ENCODE results near the gene FILIP1. TPM values are rescaled to one million over a fixed set of nuclear protein-coding genes. Genes with fewer than 3 reads are reported as not detected.

Gene FILIP1
- total RNA-seq, 1 donor = under 0.01 TPM

DNA sequence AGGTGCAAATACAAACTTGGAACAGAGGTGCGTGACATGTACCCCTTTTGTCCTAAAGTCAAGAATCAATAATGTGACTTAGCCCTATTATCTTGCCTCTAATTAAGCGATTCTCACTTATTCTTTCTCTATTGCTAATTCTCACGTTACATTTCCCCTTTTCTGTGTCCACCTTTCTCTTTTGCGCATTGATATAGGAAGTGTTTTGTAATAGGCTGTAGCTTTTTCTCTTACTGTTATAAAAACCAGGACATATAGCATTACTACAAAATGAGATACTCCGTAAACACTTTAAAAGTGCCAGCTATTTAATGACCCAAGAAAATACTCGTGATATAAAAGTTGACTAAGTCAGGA is 208.3 kb downstream of the FILIP1 start:
- peak overlapping the region; percentile 93 for H2AFZ ChIP-seq (ENCODE audit: low read length)
- H3K27ac ChIP-seq (ENCODE audit: low read depth, low read length) = peak overlapping the region; percentile 92
- H3K4me2 ChIP-seq (ENCODE audit: insufficient read depth, low read length) = peak overlapping the region; percentile 93
- H3K4me1 ChIP-seq (ENCODE audit: insufficient read depth, low read length) = peaks cover 28% of the 10 kb centered on the region
- peak; percentile 58 for DNase-seq (ENCODE audit: insufficient read length, low spot score, missing footprints)
- H4K20me1 ChIP-seq (ENCODE audit: insufficient read depth, low read length) = peaks cover 28% of the 10 kb centered on the region
- no peaks in the 10 kb centered on the region for H3K9me3 ChIP-seq (ENCODE audit: low read depth, low read length)
- TF ChIP-seq, protein P1, sequence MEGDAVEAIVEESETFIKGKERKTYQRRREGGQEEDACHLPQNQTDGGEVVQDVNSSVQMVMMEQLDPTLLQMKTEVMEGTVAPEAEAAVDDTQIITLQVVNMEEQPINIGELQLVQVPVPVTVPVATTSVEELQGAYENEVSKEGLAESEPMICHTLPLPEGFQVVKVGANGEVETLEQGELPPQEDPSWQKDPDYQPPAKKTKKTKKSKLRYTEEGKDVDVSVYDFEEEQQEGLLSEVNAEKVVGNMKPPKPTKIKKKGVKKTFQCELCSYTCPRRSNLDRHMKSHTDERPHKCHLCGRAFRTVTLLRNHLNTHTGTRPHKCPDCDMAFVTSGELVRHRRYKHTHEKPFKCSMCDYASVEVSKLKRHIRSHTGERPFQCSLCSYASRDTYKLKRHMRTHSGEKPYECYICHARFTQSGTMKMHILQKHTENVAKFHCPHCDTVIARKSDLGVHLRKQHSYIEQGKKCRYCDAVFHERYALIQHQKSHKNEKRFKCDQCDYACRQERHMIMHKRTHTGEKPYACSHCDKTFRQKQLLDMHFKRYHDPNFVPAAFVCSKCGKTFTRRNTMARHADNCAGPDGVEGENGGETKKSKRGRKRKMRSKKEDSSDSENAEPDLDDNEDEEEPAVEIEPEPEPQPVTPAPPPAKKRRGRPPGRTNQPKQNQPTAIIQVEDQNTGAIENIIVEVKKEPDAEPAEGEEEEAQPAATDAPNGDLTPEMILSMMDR (IDR thresholded peaks at IDR 0.05; ENCODE audit: extremely low read depth, low read depth, low read length) = no peak
- H3K4me3 ChIP-seq (ENCODE audit: insufficient read depth, low read length) = peak overlapping the region; percentile 99
- no peaks in the 10 kb centered on the region for H3K27me3 ChIP-seq (ENCODE audit: insufficient read depth, low read length)
- H3K79me2 ChIP-seq (ENCODE audit: insufficient read depth, low read length) = peaks cover 50% of the 10 kb centered on the region
- H3K36me3 ChIP-seq (ENCODE audit: insufficient read depth, low read length) = no peaks in the 10 kb centered on the region

- peak within 1 kb of the TSS; percentile 93 for H2AFZ ChIP-seq (ENCODE audit: low read length)
- H3K27ac ChIP-seq (ENCODE audit: low read depth, low read length) = peak within 1 kb of the TSS; percentile 92
- peak; percentile 94 for DNase-seq (ENCODE audit: insufficient read length, low spot score, missing footprints)
- H3K36me3 ChIP-seq (ENCODE audit: insufficient read depth, low read length) = no peaks in the 10 kb centered on the region
- TF ChIP-seq, protein P1 (IDR thresholded peaks at IDR 0.05; ENCODE audit: extremely low read depth, low read depth, low read length) = no peak
- H3K4me3 ChIP-seq (ENCODE audit: insufficient read depth, low read length) = peak within 1 kb of the TSS; percentile 99
- peaks cover 33% of the 10 kb centered on the region for H3K4me1 ChIP-seq (ENCODE audit: insufficient read depth, low read length)
- H3K27me3 ChIP-seq (ENCODE audit: insufficient read depth, low read length) = no peaks in the 10 kb centered on the region
- peak within 1 kb of the TSS; percentile 93 for H3K4me2 ChIP-seq (ENCODE audit: insufficient read depth, low read length)
- peaks cover 28% of the 10 kb centered on the region for H4K20me1 ChIP-seq (ENCODE audit: insufficient read depth, low read length)
- peaks cover 55% of the 10 kb centered on the region for H3K79me2 ChIP-seq (ENCODE audit: insufficient read depth, low read length)
- no peaks in the 10 kb centered on the region for H3K9me3 ChIP-seq (ENCODE audit: low read depth, low read length)
These were observed 208.8 kb downstream of the FILIP1 start, which contains the start of gene TMEM30A for GRCh38 chr6:75284632-75285282. Gene TMEM30A, minus strand, starts transcription at chr6:75284792. Its CDS starts 154 bp downstream, at chr6:75284638.

- Histone ChIP-seq H3K9me3 (ENCODE audit: low read depth, low read length) (no peaks in the 10 kb centered on the region), H4K20me1 (ENCODE audit: insufficient read depth, low read length) (peaks cover 35% of the 10 kb centered on the region), H3K4me3 (ENCODE audit: insufficient read depth, low read length) (peak overlapping the region; percentile 99), H3K27me3 (ENCODE audit: insufficient read depth, low read length) (no peaks in the 10 kb centered on the region), H2AFZ (ENCODE audit: low read length) (peak overlapping the region; percentile 93), H3K27ac (ENCODE audit: low read depth, low read length) (peak overlapping the region; percentile 92), H3K4me2 (ENCODE audit: insufficient read depth, low read length) (peak overlapping the region; percentile 83), H3K36me3 (ENCODE audit: insufficient read depth, low read length) (no peaks in the 10 kb centered on the region), H3K4me1 (ENCODE audit: insufficient read depth, low read length) (peaks cover 37% of the 10 kb centered on the region), H3K79me2 (ENCODE audit: insufficient read depth, low read length) (peaks cover 62% of the 10 kb centered on the region)
- peak; percentile 15 for DNase-seq (ENCODE audit: insufficient read length, low spot score, missing footprints)
- TF ChIP-seq, protein P1 (IDR thresholded peaks at IDR 0.05; ENCODE audit: extremely low read depth, low read depth, low read length) = no peak
These were observed 209.5 kb downstream of the FILIP1 start for GRCh38 chr6:75283907-75284631.

DNA sequence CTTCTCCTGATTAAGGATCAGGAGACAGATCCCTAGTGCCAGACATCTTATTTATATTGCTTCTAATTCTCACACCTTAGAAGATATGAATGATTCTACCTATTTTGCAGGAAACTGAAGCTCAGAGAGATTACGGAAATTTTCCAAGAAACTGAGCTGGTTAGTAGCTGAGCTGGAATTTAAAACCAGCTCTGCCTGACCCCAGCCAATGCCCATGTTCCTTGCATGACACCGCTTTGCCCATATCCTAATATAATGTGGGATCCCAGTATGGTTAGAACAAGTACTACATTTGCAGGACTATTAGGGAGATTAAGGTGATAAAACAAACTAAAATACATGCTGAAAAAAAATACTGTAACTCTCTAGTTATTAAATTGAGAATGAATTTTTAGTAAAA is 210.9 kb downstream of the FILIP1 start:
- Histone ChIP-seq H2AFZ (ENCODE audit: low read length) (no peak overlapping the region), H3K9me3 (ENCODE audit: low read depth, low read length) (no peaks in the 10 kb centered on the region), H3K36me3 (ENCODE audit: insufficient read depth, low read length) (no peaks in the 10 kb centered on the region), H4K20me1 (ENCODE audit: insufficient read depth, low read length) (peaks cover 45% of the 10 kb centered on the region), H3K4me2 (ENCODE audit: insufficient read depth, low read length) (peak overlapping the region; percentile 83), H3K27ac (ENCODE audit: low read depth, low read length) (peak overlapping the region; percentile 92), H3K4me1 (ENCODE audit: insufficient read depth, low read length) (peaks cover 41% of the 10 kb centered on the region), H3K79me2 (ENCODE audit: insufficient read depth, low read length) (peaks cover 75% of the 10 kb centered on the region), H3K27me3 (ENCODE audit: insufficient read depth, low read length) (no peaks in the 10 kb centered on the region), H3K4me3 (ENCODE audit: insufficient read depth, low read length) (peak overlapping the region; percentile 99)
- TF ChIP-seq, protein P1 (IDR thresholded peaks at IDR 0.05; ENCODE audit: extremely low read depth, low read depth, low read length) = no peak
- DNase-seq (ENCODE audit: insufficient read length, low spot score, missing footprints) = peak; percentile 51
